HCT116 (cell line): ENCODE results near the gene C12orf50.

Experiments
- CEBPB ChIP-seq: IDR thresholded peaks from 2 replicates; pipeline ENCODE4 v1.6.1; 2012; ENCODE audit warnings: low read depth
- EZH2 ChIP-seq: fragments of 200-600 bp; sonication (generic); IDR thresholded peaks from 2 replicates; pipeline ENCODE4 v1.6.1; 2017; ENCODE audit warnings: antibody characterized with exemption, mixed run types
- EZH2phosphoT487 ChIP-seq: fragments of 200-600 bp; IDR thresholded peaks from 2 replicates; pipeline ENCODE4 v1.6.1; 2018; ENCODE audit warnings: antibody characterized with exemption, borderline replicate concordance
- JUND ChIP-seq: IDR thresholded peaks from 2 replicates; pipeline ENCODE4 v1.6.1; 2012
- POLR2A ChIP-seq: IDR thresholded peaks from 2 replicates; pipeline ENCODE4 v1.7.0; 2011; ENCODE audit warnings: borderline replicate concordance; ENCODE audit not compliant: insufficient read depth, insufficient read length; ENCODE audit errors: extremely low read depth
- POLR2AphosphoS5 ChIP-seq: IDR thresholded peaks from 2 replicates; pipeline ENCODE4 v1.6.1; 2011; ENCODE audit warnings: mild to moderate bottlenecking, low read depth, low read length, moderate library complexity
- RAD21 ChIP-seq: IDR thresholded peaks from 2 replicates; pipeline ENCODE4 v1.6.1; 2012; ENCODE audit warnings: low read depth, mild to moderate bottlenecking
- SP1 ChIP-seq: IDR thresholded peaks from 2 replicates; pipeline ENCODE4 v1.6.1; 2012; ENCODE audit warnings: low read depth
- TF ChIP-seq, protein P1 (sequence below), 3 experiments: fragments of 200-600 bp in 1 of 3; sonication (generic) in 1 of 3; IDR thresholded peaks in 2 of 3; conservative IDR thresholded peaks in 1 of 3; 2 replicates each; pipeline ENCODE4 v1.5.1; 2012 to 2017; ENCODE audit warnings: low read depth in 2 of 3, low read length in 2 of 3, antibody characterized with exemption in 1 of 3, borderline replicate concordance in 1 of 3, control low read depth in 1 of 3, mild to moderate bottlenecking in 1 of 3, mixed read lengths in 1 of 3, mixed run types in 1 of 3, moderate library complexity in 1 of 3; ENCODE audit not compliant: insufficient read depth in 1 of 3
- TF ChIP-seq, protein P2 (sequence below): IDR thresholded peaks from 2 replicates; pipeline ENCODE4 v1.6.1; 2011; ENCODE audit warnings: mild to moderate bottlenecking, low read length, moderate library complexity; ENCODE audit not compliant: insufficient replicate concordance; ENCODE audit errors: extremely low read depth

DNA sequence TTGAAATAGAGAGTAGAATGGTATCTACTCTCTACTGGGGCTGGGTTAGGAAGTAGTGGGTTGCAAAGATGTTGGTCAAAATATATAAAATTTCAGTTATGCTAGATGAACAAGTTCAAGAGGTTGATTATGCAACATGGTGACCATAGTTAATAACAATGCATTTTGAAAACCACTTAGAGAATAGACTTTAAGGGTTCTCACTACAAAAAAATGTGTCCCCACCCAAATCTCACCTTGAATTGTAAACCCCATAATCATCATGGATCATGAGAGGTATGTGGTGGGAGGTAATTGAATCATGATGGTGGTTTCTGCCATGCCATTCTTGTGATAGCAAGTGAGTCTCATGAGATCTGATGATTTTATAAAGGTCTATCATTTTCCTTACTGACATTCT, 94.0 kb downstream of the C12orf50 start:
- TF ChIP-seq POLR2A (no peak), SP1 (no peak), RAD21 (no peak), JUND (no peak), EZH2 (no peak), CEBPB (no peak), EZH2phosphoT487 (no peak), POLR2AphosphoS5 (no peak)
- TF ChIP-seq, protein P1, sequence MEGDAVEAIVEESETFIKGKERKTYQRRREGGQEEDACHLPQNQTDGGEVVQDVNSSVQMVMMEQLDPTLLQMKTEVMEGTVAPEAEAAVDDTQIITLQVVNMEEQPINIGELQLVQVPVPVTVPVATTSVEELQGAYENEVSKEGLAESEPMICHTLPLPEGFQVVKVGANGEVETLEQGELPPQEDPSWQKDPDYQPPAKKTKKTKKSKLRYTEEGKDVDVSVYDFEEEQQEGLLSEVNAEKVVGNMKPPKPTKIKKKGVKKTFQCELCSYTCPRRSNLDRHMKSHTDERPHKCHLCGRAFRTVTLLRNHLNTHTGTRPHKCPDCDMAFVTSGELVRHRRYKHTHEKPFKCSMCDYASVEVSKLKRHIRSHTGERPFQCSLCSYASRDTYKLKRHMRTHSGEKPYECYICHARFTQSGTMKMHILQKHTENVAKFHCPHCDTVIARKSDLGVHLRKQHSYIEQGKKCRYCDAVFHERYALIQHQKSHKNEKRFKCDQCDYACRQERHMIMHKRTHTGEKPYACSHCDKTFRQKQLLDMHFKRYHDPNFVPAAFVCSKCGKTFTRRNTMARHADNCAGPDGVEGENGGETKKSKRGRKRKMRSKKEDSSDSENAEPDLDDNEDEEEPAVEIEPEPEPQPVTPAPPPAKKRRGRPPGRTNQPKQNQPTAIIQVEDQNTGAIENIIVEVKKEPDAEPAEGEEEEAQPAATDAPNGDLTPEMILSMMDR (IDR thresholded peaks at IDR 0.05 in 2 of 3, conservative IDR thresholded peaks at IDR 0.05 in 1 of 3; ENCODE audit: borderline replicate concordance in 1 of 3, insufficient read depth in 1 of 3, low read depth in 2 of 3, low read length in 2 of 3) = no peak
- TF ChIP-seq, protein P2, sequence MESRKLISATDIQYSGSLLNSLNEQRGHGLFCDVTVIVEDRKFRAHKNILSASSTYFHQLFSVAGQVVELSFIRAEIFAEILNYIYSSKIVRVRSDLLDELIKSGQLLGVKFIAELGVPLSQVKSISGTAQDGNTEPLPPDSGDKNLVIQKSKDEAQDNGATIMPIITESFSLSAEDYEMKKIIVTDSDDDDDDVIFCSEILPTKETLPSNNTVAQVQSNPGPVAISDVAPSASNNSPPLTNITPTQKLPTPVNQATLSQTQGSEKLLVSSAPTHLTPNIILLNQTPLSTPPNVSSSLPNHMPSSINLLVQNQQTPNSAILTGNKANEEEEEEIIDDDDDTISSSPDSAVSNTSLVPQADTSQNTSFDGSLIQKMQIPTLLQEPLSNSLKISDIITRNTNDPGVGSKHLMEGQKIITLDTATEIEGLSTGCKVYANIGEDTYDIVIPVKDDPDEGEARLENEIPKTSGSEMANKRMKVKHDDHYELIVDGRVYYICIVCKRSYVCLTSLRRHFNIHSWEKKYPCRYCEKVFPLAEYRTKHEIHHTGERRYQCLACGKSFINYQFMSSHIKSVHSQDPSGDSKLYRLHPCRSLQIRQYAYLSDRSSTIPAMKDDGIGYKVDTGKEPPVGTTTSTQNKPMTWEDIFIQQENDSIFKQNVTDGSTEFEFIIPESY = no peak
